K562 (cell line): ENCODE data around the gene BAD. TPM values are rescaled to one million over a fixed set of nuclear protein-coding genes. Genes with fewer than 3 reads are reported as not detected.

Source experiments
- CHCHD3 ChIP-seq: fragments of 250-450 bp; sonication (Bioruptor Pico); IDR thresholded peaks from 2 replicates; pipeline ENCODE4 v2.1.2; 2022; ENCODE audit warnings: mild to moderate bottlenecking
- DPF2 ChIP-seq: fragments of 450-650 bp; IDR thresholded peaks from 2 replicates; pipeline ENCODE4 v1.6.1; 2016
- EHMT2 ChIP-seq: fragments of 450-650 bp; IDR thresholded peaks from 2 replicates; pipeline ENCODE4 v1.6.1; 2018; ENCODE audit warnings: antibody characterized with exemption
- FOXP4 ChIP-seq: sonication (generic); formaldehyde crosslinking; IDR thresholded peaks from 2 replicates; pipeline ENCODE4 v1.8.0; 2022; ENCODE audit warnings: mild to moderate bottlenecking, missing genetic modification reagents, borderline replicate concordance
- HLTF ChIP-seq: fragments of 450-650 bp; IDR thresholded peaks from 2 replicates; pipeline ENCODE4 v1.6.1; 2016
- ILK ChIP-seq: fragments of 450-650 bp; IDR thresholded peaks from 2 replicates; pipeline ENCODE4 v1.6.1; 2016; ENCODE audit warnings: missing genetic modification characterization, low read depth, mild to moderate bottlenecking, missing compliant biosample characterization, moderate library complexity, borderline replicate concordance
- MAX ChIP-seq: sonication (generic); formaldehyde crosslinking; IDR thresholded peaks from 2 replicates; pipeline ENCODE4 v1.9.0; 2022; ENCODE audit warnings: mild to moderate bottlenecking, missing genetic modification reagents
- MTA1 ChIP-seq: fragments of 450-650 bp; IDR thresholded peaks from 2 replicates; pipeline ENCODE4 v1.6.1; 2017; ENCODE audit warnings: borderline replicate concordance
- NONO ChIP-seq, 2 experiments: fragments of 200-400 bp in 1 of 2; fragments of 450-650 bp in 1 of 2; formaldehyde crosslinking in 1 of 2; IDR thresholded peaks; 2 replicates each; pipeline ENCODE4 v1.6.1; 2017; ENCODE audit warnings: low read depth in 2 of 2, mild to moderate bottlenecking in 2 of 2, moderate library complexity in 2 of 2, low read length in 1 of 2
- NR2F6 ChIP-seq: fragments of 450-650 bp; formaldehyde crosslinking; IDR thresholded peaks from 2 replicates; pipeline ENCODE4 v1.4.0; 2020; ENCODE audit warnings: mild to moderate bottlenecking
- POLR3G ChIP-seq: IDR thresholded peaks from 2 replicates; pipeline ENCODE4 v1.6.1; 2011; ENCODE audit not compliant: insufficient read length, insufficient replicate concordance; ENCODE audit errors: extremely low read depth
- RBM39 ChIP-seq: fragments of 200-400 bp; formaldehyde crosslinking; optimal IDR thresholded peaks from 2 replicates; pipeline ENCODE3; 2018; ENCODE audit warnings: low read depth, low read length
- SIN3B ChIP-seq: fragments of 450-650 bp; IDR thresholded peaks from 2 replicates; pipeline ENCODE4 v1.6.1; 2017; ENCODE audit warnings: low read depth, mild to moderate bottlenecking, moderate library complexity
- SIRT6 ChIP-seq: IDR thresholded peaks from one replicate; pipeline ENCODE4 v1.6.1; 2012; ENCODE audit warnings: low read depth, mild to moderate bottlenecking, control low read depth, inconsistent platforms, low read length, moderate library complexity
- STAT6 ChIP-seq: sonication (generic); formaldehyde crosslinking; IDR thresholded peaks from 2 replicates; pipeline ENCODE4 v1.8.1; 2023; ENCODE audit warnings: mild to moderate bottlenecking, missing genetic modification reagents
- TGIF2 ChIP-seq: sonication (generic); formaldehyde crosslinking; IDR thresholded peaks from 2 replicates; pipeline ENCODE4 v1.8.1; 2022; ENCODE audit warnings: mild to moderate bottlenecking, missing genetic modification reagents, moderate library complexity
- XRCC4 ChIP-seq: IDR thresholded peaks from one replicate; pipeline ENCODE4 v1.6.1; 2011; ENCODE audit not compliant: insufficient read depth, insufficient read length; ENCODE audit errors: extremely low read depth
- YY1 ChIP-seq, 3 experiments: IDR thresholded peaks; 2 replicates each; pipeline ENCODE4 v1.6.1; 2011; ENCODE audit warnings: low read length in 2 of 3, mild to moderate bottlenecking in 2 of 3, moderate library complexity in 2 of 3, borderline replicate concordance in 1 of 3, control low read depth in 1 of 3, low read depth in 1 of 3; ENCODE audit not compliant: insufficient read depth in 3 of 3, insufficient replicate concordance in 2 of 3, control insufficient read depth in 1 of 3, insufficient read length in 1 of 3; ENCODE audit errors: extremely low read depth in 1 of 3
- ZBTB8A ChIP-seq: fragments of 450-650 bp; IDR thresholded peaks from 2 replicates; pipeline ENCODE4 v1.6.1; 2018; ENCODE audit warnings: mild to moderate bottlenecking, moderate library complexity; ENCODE audit not compliant: partially characterized antibody
- ZKSCAN1 ChIP-seq: fragments of 150-350 bp; IDR thresholded peaks from 2 replicates; pipeline ENCODE4 v1.6.1; 2016; ENCODE audit warnings: low read depth, low read length
- ZNF583 ChIP-seq: fragments of 250-450 bp; sonication (Bioruptor Pico); IDR thresholded peaks from 2 replicates; pipeline ENCODE4 v1.4.0; 2020
- ZNF586 ChIP-seq: fragments of 450-650 bp; formaldehyde crosslinking; conservative IDR thresholded peaks from 2 replicates; pipeline ENCODE4 v1.4.0; 2020; ENCODE audit warnings: mild to moderate bottlenecking, moderate library complexity
- ZNF696 ChIP-seq: fragments of 250-450 bp; sonication (Bioruptor Pico); conservative IDR thresholded peaks from 2 replicates; pipeline ENCODE4 v1.4.0; 2020; ENCODE audit warnings: mild to moderate bottlenecking, moderate library complexity
- ZNF79 ChIP-seq: fragments of 250-450 bp; sonication (Bioruptor Pico); IDR thresholded peaks from 2 replicates; pipeline ENCODE4 v1.4.0; 2020; ENCODE audit warnings: low read depth, mild to moderate bottlenecking, moderate library complexity
- polyA plus RNA-seq, 8 experiments: library from polyadenylated mRNA; depleted of rRNA in 4 of 8; stranded (reverse) in 5 of 8; unstranded in 3 of 8; fragments of >200 nt; fragmentation: Nextera tagmentation in 2 of 8; fragmentation: Illumina TruSeq in 1 of 8; extraction: Ambion mirVana in 2 of 8; extraction: Trizol in 1 of 8; gene quantifications; 2 replicates each; pipeline versions ENCODE4 v1.2.1 to v1.2.3, GENCODE V29; 2011 to 2014; ENCODE audit warnings: inconsistent platforms in 1 of 8, missing spikeins in 1 of 8
- total RNA-seq, 7 experiments: library from RNA; depleted of rRNA in 6 of 7; stranded (reverse); fragments of >200 nt in 6 of 7; fragmentation: Illumina TruSeq in 2 of 7; extraction: Trizol in 2 of 7; gene quantifications; 2 replicates each; pipeline versions ENCODE4 v1.2.1 to v1.2.3, GENCODE V29; 2011 to 2021; ENCODE audit warnings: low replicate concordance in 1 of 7

BAD gene
- total and polyA plus RNA-seq, 9 of the 15 experiments (the other 6 are each of a cell fraction or from before 2014, with no cell fraction given), result 0.61 to 45.6 (median 11.8) TPM

GRCh38 chr11:64240435-64241240, 43.8 kb downstream of the BAD start, which contains the start of gene FKBP2 (continued):
- TF ChIP-seq FOXP4 (CRISPR knock-in tag) (peak; percentile 40; the same call in 1 of the 2 replicates), MTA1 (no peak), YY1 (IDR thresholded peaks at IDR 0.05; ENCODE audit: borderline replicate concordance in 1 of 3, control insufficient read depth in 1 of 3, extremely low read depth in 1 of 3, insufficient read depth in 3 of 3, insufficient read length in 1 of 3, insufficient replicate concordance in 2 of 3, low read depth in 1 of 3, low read length in 2 of 3) (peak in 2 of 3 experiments; percentile 60 to 86), ZKSCAN1 (no peak), RBM39 (no peak), NONO (IDR thresholded peaks at IDR 0.05; ENCODE audit: low read depth in 2 of 2, low read length in 1 of 2) (no peak; a peak in 1 of 4 replicates), SIN3B (peak; percentile 22; the same call in 1 of the 2 replicates), ZNF583 (CRISPR knock-in tag) (no peak; the same call in 1 of the 2 replicates), STAT6 (no peak), ILK (tag) (no peak), EHMT2 (no peak), SIRT6 (no peak), ZNF696 (CRISPR knock-in tag) (0 out of 2 replicates have a peak, but pooled peaks have one; percentile 56), ZBTB8A (no peak), ZNF586 (CRISPR knock-in tag) (0 out of 2 replicates have a peak, but pooled peaks have one; percentile 58), CHCHD3 (CRISPR knock-in tag) (0 out of 2 replicates have a peak, but pooled peaks have one; percentile 12), POLR3G (no peak), NR2F6 (no peak), HLTF (no peak), MAX (CRISPR knock-in tag) (peak; percentile 64), ZNF79 (CRISPR knock-in tag) (no peak), TGIF2 (CRISPR knock-in tag) (no peak), XRCC4 (no peak), DPF2 (peak; percentile 59)
